Measurements from ENCODE around the gene LINC00305. TPM values are rescaled to one million over a fixed set of nuclear protein-coding genes. Genes with fewer than 3 reads are reported as not detected.

Gene LINC00305
- not detected for total RNA-seq

DNA sequence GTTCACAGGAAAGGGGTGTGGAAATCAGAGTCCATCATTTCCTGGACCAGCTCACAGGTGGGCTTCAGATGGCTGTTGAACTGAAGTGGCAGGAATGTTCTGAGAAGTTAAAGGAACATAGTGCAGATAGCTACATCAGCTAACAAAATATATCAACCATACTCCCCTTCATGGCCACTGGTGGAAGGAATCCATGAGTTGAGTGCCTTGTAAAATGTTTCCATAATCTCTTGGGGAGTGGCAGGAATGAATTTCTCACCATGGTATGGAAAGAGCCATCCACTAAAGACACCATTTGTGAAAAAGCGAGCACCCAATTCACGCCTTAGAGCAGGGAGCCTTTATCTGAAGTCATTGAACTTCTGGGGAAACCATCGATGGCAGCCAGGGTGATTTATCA is at the start of gene LINC00305:
LINC00305 (minus strand) TSS at position 101 of the 400 bp plus-strand sequence.
- H3K4me3 ChIP-seq, result no peak within 1 kb of the TSS
- H3K36me3 ChIP-seq, result no peaks in the 10 kb centered on the region
- 81% methylated on average over 3 of the region's 3 CpGs for WGBS
- H3K4me1 ChIP-seq, result no peaks in the 10 kb centered on the region
- no peak within 1 kb of the TSS for H3K27ac ChIP-seq
- DNase-seq (ENCODE audit: low spot score in 2 of 2), result no peak
- H3K9me3 ChIP-seq, result no peaks in the 10 kb centered on the region
- H3K27me3 ChIP-seq, result no peaks in the 10 kb centered on the region
- no peak for TF ChIP-seq EP300 (IDR thresholded peaks at IDR 0.05)
- TF ChIP-seq POLR2AphosphoS5 (IDR thresholded peaks at IDR 0.05), result no peak
- no peak for TF ChIP-seq CTCF (IDR thresholded peaks at IDR 0.05)
- TF ChIP-seq POLR2A (IDR thresholded peaks at IDR 0.05), result no peak

- no peaks in the 10 kb centered on the region for H3K27me3 ChIP-seq
- DNase-seq (ENCODE audit: low spot score in 2 of 2), result no peak
- 88% methylated on average over 2 of the region's 2 CpGs for WGBS
- no peaks in the 10 kb centered on the region for H3K4me1 ChIP-seq
- no peaks in the 10 kb centered on the region for H3K36me3 ChIP-seq
- TF ChIP-seq EP300 (IDR thresholded peaks at IDR 0.05), result no peak
- TF ChIP-seq POLR2A (IDR thresholded peaks at IDR 0.05), result no peak
- TF ChIP-seq POLR2AphosphoS5 (IDR thresholded peaks at IDR 0.05), result no peak
- no peak for TF ChIP-seq CTCF (IDR thresholded peaks at IDR 0.05)
- H3K4me3 ChIP-seq, result no peak overlapping the region
- no peaks in the 10 kb centered on the region for H3K9me3 ChIP-seq
- H3K27ac ChIP-seq, result no peak overlapping the region
Measured at GRCh38 chr18:64191069-64191468, 42.2 kb upstream of the LINC00305 start.

DNA sequence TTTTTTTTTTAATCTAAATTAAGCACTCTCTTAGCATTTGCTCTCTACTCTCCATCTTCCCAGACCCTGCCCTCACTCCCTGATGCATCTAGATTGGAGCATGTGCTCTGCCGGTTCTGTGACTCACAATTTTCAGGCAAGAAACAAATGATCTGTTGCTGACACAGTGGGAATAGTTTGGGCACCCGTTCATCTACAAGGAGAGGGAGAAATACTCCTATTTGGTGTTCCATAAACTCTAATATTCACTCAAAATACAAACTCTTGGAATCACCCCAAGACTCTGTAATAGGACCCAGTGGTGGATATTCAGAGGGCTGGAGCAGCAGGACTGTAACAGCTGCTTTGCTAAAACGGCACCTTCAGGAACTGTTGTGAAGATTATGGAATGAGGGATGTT is 37.1 kb upstream of the LINC00305 start:
- no peak overlapping the region for H3K4me3 ChIP-seq
- no peak for TF ChIP-seq POLR2AphosphoS5 (IDR thresholded peaks at IDR 0.05)
- H3K9me3 ChIP-seq, result no peaks in the 10 kb centered on the region
- H3K27ac ChIP-seq, result no peak overlapping the region
- DNase-seq (ENCODE audit: low spot score in 2 of 2), result no peak
- no peaks in the 10 kb centered on the region for H3K4me1 ChIP-seq
- H3K27me3 ChIP-seq, result no peaks in the 10 kb centered on the region
- H3K36me3 ChIP-seq, result no peaks in the 10 kb centered on the region
- WGBS, result 52% methylated on average over 3 of the region's 3 CpGs

GRCh38 chr18:64183665-64184064 is 34.8 kb upstream of the LINC00305 start:
- Histone ChIP-seq H3K36me3 (no peaks in the 10 kb centered on the region), H3K27me3 (no peaks in the 10 kb centered on the region), H3K9me3 (no peaks in the 10 kb centered on the region), H3K4me3 (no peak overlapping the region), H3K27ac (no peak overlapping the region), H3K4me1 (no peaks in the 10 kb centered on the region)
- TF ChIP-seq POLR2A (IDR thresholded peaks at IDR 0.05), result no peak
- no peak for TF ChIP-seq CTCF (IDR thresholded peaks at IDR 0.05)
- no peak for TF ChIP-seq EP300 (IDR thresholded peaks at IDR 0.05)
- no peak for TF ChIP-seq POLR2AphosphoS5 (IDR thresholded peaks at IDR 0.05)
- no peak for DNase-seq (ENCODE audit: low spot score in 2 of 2)
- 83% methylated on average over 3 of the region's 3 CpGs for WGBS

DNA sequence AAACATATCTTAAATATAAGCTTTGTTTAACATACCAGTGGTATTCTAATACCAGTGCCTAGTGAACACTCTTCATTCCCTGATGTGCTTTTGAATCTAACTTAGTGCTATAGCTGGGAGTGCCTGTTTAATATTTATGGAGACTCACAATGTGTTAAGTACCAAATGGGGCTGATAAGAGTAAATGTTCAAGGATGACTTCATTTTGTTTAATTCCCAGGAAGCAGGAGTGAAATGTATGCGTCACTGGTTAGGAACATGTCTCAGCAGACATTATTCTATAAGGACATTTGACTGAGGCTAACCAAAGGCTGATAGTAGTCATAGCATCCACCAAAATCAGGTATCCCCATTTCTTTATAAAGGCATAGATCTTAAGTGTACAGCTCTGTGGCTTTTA is 31.7 kb upstream of the LINC00305 start:
- DNase-seq (ENCODE audit: low spot score in 2 of 2), result no peak
- Histone ChIP-seq H3K4me3 (no peak overlapping the region), H3K4me1 (no peaks in the 10 kb centered on the region), H3K27ac (no peak overlapping the region), H3K27me3 (no peaks in the 10 kb centered on the region), H3K9me3 (no peaks in the 10 kb centered on the region), H3K36me3 (no peaks in the 10 kb centered on the region)
- WGBS, result 63% methylated on average over 1 of the region's 1 CpG
- TF ChIP-seq EP300 (IDR thresholded peaks at IDR 0.05) (no peak), POLR2A (IDR thresholded peaks at IDR 0.05) (no peak), CTCF (IDR thresholded peaks at IDR 0.05) (no peak), POLR2AphosphoS5 (IDR thresholded peaks at IDR 0.05) (no peak)

DNA sequence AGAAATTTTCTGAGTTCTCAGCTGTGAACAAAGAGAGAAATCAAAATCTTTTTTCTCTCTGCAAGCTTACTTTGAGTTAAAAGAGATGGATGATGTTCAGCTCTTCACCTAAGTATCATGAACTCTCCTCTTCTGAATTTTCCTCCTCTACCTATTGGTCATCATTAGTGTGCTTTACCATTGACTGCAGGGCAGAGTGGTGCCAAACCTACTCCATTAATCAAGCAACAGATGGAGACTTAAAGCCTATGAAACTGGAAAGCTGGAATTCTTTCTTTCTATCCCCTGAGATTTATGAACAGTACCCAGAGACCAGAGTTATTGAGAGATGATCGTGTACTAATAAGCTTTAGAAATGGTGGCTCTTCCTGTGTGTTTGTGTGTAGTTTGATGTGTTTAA is 31.3 kb upstream of the LINC00305 start:
- no peak overlapping the region for H3K4me3 ChIP-seq
- H3K4me1 ChIP-seq, result no peaks in the 10 kb centered on the region
- WGBS, result 42% methylated on average over 1 of the region's 1 CpG
- no peak for TF ChIP-seq POLR2A (IDR thresholded peaks at IDR 0.05)
- TF ChIP-seq POLR2AphosphoS5 (IDR thresholded peaks at IDR 0.05), result no peak
- TF ChIP-seq EP300 (IDR thresholded peaks at IDR 0.05), result no peak
- no peak for TF ChIP-seq CTCF (IDR thresholded peaks at IDR 0.05)
- no peaks in the 10 kb centered on the region for H3K9me3 ChIP-seq
- no peak for DNase-seq (ENCODE audit: low spot score in 2 of 2)
- no peaks in the 10 kb centered on the region for H3K27me3 ChIP-seq
- no peak overlapping the region for H3K27ac ChIP-seq
- H3K36me3 ChIP-seq, result no peaks in the 10 kb centered on the region

Data from suprapubic skin (tissue), 4 donors.